ENCODE data around the gene VWA5A.

GRCh38 chr11:124090996-124091395 is 24.3 kb upstream of the VWA5A start:
- TF ChIP-seq EP300 (IDR thresholded peaks at IDR 0.05; ENCODE audit: borderline replicate concordance in 1 of 2, low read depth in 1 of 2, low read length in 1 of 2) (no peak), NFIC (IDR thresholded peaks at IDR 0.05; ENCODE audit: borderline replicate concordance) (no peak), FOXM1 (IDR thresholded peaks at IDR 0.05; ENCODE audit: low read depth) (no peak), CTCF (IDR thresholded peaks at IDR 0.05) (no peak)

All from SK-N-SH (cell line).